Stimulated activated naive CD8-positive, alpha-beta T cell treated with anti-CD3 and anti-CD28 coated beads, Interleukin-15, amount 100 ng/mL, for 72 hours (primary cell): ENCODE data around the gene EMX2.

Experiments used
- ATAC-seq: fragments of 150-1000 bp; cut with Tn5 transposase; 2 replicates; pipeline ENCODE4 v1.10.0; 2021; ENCODE audit warnings: mild to moderate bottlenecking, moderate library complexity
- DNase-seq, 2 donors: peaks; one replicate each; pipeline ENCODE4 v3.0.0; 2021 to 2022
- H3K27ac Mint-ChIP-seq, 2 donors: one replicate each; pipeline ENCODE4 v1.8.0; 2022; ENCODE audit warnings: mild to moderate bottlenecking in 2 of 2, mixed read lengths in 2 of 2, moderate library complexity in 2 of 2
- H3K27me3 Mint-ChIP-seq: one replicate; pipeline ENCODE4 v1.8.0; 2022; ENCODE audit warnings: mixed read lengths
- H3K4me1 Mint-ChIP-seq: one replicate; pipeline ENCODE4 v1.8.0; 2022; ENCODE audit warnings: mild to moderate bottlenecking, mixed read lengths
- H3K4me3 Mint-ChIP-seq, 2 donors: one replicate each; pipeline ENCODE4 v1.8.0; 2022; ENCODE audit warnings: mild to moderate bottlenecking in 2 of 2, mixed read lengths in 2 of 2, moderate library complexity in 1 of 2
- H3K9me3 Mint-ChIP-seq, 2 donors: one replicate each; pipeline ENCODE4 v1.8.0; 2022; ENCODE audit warnings: mixed read lengths in 2 of 2

The EMX2 gene

DNA sequence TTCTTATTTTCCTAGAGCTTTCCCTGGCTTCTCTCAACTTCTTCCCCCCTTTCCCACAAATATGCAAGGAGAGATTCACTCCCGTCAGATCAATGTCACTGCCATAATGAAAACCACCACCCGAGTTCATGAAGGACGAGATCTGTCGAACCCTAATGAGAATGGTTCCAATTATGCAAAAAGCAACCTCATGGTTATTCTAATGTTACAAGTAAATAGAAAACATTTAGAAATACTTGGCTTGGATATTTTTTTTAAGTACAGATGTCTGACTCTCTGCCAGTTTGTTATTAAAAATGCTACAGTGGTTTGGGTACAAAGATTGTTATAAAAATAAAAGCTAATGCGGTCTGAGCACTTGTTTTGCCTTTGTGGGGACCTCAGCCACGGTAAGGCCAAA, 25.9 kb upstream of the EMX2 start:
- Mint-ChIP-seq H3K4me1 (no peaks in the 10 kb centered on the region), H3K9me3 (no peaks in the 10 kb centered on the region), H3K27ac (no peak overlapping the region), H3K4me3 (no peak overlapping the region), H3K27me3 (peaks cover 61% of the 10 kb centered on the region)
- ATAC-seq (no peak), DNase-seq (no peak)

DNA sequence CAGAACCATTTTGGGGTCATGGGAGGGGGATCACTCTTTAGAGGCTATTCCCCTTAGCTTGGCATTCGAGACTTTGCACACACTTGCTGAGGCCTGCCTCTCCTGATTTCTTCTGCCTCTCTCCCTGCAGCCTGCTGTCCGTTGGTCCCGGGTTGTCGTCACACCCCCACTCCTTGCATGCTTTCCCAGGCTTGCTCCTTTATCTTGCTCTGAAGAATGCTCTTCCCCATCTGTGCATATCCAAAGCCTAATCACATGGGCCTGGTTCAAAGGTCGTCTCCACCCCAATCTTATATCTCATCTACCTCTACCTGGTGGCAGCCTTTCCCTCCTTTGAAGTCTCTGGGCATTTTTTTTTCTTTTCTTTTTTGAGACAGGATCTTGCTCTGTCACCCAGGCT, 24.3 kb upstream of the EMX2 start:
- DNase-seq (no peak), ATAC-seq (no peak)
- Mint-ChIP-seq H3K27me3 (peaks cover 46% of the 10 kb centered on the region), H3K4me1 (no peaks in the 10 kb centered on the region), H3K9me3 (no peaks in the 10 kb centered on the region), H3K27ac (no peak overlapping the region), H3K4me3 (no peak overlapping the region)

DNA sequence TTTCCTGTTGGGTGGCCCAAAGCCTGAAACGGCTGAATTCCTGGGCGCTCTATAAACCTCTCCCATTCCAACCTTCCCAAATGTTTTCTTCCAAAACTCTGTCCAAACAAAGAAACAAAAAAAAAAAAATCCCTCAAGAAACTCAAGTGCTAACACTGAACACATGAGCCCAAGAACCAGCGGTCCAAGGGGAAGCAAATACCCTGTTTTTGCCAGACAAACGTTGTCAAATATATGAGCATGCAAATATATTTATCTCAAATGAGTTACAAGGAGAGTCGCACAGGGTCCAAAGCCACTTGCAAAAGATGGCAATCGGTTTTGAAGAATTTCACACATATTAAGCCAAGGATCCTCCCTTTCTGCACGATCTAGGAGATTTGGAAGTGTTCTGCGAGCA, 23.3 kb upstream of the EMX2 start:
- Mint-ChIP-seq H3K27me3 (peaks cover 44% of the 10 kb centered on the region), H3K27ac (no peak overlapping the region), H3K9me3 (no peaks in the 10 kb centered on the region), H3K4me3 (no peak overlapping the region), H3K4me1 (no peaks in the 10 kb centered on the region)
- DNase-seq (no peak), ATAC-seq (no peak)

DNA sequence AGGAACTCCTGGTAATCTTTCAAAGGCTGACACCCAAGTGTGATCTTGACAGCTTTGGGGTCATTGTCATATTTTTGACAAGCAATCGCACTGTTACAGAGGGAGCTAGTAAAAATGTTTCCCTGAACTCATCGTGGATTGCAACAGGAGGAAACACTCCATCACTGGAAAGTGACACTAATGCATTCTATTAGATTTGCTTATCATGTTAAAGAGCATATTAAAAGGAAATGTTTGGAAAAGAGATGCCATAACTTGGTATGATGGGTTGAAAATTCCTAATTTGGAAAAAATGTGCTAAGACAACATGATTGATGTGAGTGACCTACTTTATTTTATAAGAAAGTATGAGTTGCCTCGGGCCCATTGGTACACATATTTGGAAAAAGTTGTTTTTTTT, 22.7 kb upstream of the EMX2 start:
- Mint-ChIP-seq H3K27ac (no peak overlapping the region), H3K27me3 (peaks cover 49% of the 10 kb centered on the region), H3K9me3 (no peaks in the 10 kb centered on the region), H3K4me1 (no peaks in the 10 kb centered on the region), H3K4me3 (no peak overlapping the region)
- ATAC-seq (no peak), DNase-seq (no peak)

DNA sequence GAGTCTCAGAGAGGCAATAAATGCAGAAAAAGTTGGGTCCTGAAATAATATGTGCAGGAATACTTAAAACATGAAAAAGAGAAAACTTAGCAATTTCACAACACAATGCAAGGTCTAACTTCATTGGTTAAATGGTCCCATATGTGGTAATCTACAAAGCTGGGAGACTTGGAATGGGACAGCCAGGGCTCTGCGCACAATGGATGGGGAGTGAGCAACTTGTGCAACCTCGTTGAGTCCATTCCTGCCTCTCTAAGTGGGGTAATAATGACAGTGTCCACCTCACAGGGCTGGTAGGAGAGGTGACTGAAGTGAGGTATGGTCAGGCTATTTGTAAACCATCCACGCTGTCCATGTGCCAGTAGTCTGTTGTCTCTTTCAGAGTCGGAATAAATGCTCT, 11.8 kb upstream of the EMX2 start:
- no peak overlapping the region for H3K27ac Mint-ChIP-seq
- peaks cover 90% of the 10 kb centered on the region for H3K27me3 Mint-ChIP-seq
- no peak for ATAC-seq
- peaks cover 22% of the 10 kb centered on the region for H3K4me1 Mint-ChIP-seq
- no peak overlapping the region for H3K4me3 Mint-ChIP-seq
- no peaks in the 10 kb centered on the region for H3K9me3 Mint-ChIP-seq
- DNase-seq: no peak

DNA sequence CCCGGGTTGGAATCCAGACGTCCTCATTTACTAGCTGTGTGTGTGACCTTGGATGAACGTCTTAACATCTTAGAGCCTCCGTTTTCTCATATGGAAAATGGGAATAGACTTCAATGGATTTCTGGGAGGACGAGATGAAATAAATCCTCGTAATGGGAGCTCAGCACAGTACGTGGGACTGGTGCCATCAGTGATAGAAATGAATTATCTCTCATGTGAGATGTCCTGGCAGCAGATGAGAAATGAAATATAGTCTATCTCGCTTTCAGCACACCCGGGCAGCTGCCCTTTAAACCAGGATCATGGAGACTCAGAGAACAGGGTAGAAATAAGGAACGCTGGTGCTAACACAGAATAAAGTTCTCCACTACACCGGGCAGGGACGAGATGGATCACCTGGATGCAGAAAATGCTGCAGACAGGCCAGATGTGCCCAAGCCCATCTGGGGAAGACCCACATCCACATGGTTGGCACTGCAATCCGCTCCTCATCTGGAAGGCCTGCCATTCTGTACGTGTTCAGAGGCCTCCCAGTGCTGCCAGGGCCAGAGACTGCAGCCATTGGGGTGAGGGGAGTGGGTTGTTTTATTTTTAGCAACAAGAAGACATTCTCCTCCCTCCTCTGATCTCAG, 11.1 kb upstream of the EMX2 start:
- Mint-ChIP-seq H3K4me3 (no peak overlapping the region), H3K27me3 (peaks cover 95% of the 10 kb centered on the region), H3K4me1 (peaks cover 27% of the 10 kb centered on the region), H3K9me3 (no peaks in the 10 kb centered on the region), H3K27ac (no peak overlapping the region)
- DNase-seq (no peak), ATAC-seq (peak; percentile 6)

DNA sequence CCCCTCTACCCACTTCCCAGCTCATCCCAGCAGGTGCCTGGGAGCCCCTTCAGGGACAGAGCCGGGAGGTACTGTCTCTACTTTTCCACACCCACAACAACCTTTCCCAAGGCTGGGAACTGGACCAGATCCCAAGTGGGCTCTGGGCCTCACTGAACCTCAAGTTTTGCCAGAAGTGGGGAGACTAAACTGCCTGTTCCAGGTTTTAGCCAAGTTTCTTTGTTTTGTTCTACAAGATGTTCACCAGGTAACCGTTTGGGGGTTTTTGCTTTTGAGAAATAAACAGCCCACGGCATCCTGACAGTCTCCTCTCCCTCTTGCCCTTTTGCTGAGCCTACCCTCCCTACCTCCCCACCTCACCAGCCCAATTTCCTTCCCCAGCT, 10.6 kb upstream of the EMX2 start:
- Mint-ChIP-seq H3K27me3 (peaks cover 95% of the 10 kb centered on the region), H3K4me3 (no peak overlapping the region), H3K4me1 (peaks cover 32% of the 10 kb centered on the region), H3K27ac (no peak overlapping the region), H3K9me3 (no peaks in the 10 kb centered on the region)
- no peak for ATAC-seq
- no peak for DNase-seq

DNA sequence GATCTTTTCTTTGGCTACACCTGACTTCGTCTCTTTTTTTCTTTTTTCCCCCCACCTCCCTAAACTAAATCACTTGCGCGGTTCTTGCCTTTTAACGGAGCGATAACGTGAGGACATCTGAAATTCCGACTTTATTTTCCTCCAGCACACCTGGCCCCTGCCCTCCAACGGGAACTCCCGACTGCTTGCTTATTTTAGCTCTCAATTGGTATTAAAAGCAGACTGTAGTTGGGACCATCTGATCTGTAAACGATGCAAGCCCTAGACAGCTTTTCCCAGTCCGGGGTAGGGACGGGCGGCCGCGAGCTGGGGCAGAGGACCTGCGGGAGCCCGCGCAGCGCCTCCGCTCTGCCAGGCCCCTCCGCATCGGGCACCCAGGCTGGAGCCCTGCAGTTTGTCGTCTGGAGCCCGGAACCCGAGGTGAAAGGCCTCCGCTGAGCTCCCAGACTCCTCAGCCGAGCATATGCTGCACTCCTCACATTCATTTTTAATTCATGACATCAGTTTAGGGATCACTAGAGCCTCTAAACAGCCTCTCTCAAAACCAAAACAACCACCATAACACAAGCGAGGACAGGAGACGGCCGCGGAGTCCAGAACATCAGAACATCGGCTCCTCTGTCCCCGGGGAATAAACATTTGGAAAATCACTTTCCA, 10.0 kb upstream of the EMX2 start:
- H3K27ac Mint-ChIP-seq: no peak overlapping the region
- DNase-seq: no peak
- no peak for ATAC-seq
- no peak overlapping the region for H3K4me3 Mint-ChIP-seq
- peaks cover 34% of the 10 kb centered on the region for H3K4me1 Mint-ChIP-seq
- no peaks in the 10 kb centered on the region for H3K9me3 Mint-ChIP-seq
- H3K27me3 Mint-ChIP-seq: peaks cover 96% of the 10 kb centered on the region

DNA sequence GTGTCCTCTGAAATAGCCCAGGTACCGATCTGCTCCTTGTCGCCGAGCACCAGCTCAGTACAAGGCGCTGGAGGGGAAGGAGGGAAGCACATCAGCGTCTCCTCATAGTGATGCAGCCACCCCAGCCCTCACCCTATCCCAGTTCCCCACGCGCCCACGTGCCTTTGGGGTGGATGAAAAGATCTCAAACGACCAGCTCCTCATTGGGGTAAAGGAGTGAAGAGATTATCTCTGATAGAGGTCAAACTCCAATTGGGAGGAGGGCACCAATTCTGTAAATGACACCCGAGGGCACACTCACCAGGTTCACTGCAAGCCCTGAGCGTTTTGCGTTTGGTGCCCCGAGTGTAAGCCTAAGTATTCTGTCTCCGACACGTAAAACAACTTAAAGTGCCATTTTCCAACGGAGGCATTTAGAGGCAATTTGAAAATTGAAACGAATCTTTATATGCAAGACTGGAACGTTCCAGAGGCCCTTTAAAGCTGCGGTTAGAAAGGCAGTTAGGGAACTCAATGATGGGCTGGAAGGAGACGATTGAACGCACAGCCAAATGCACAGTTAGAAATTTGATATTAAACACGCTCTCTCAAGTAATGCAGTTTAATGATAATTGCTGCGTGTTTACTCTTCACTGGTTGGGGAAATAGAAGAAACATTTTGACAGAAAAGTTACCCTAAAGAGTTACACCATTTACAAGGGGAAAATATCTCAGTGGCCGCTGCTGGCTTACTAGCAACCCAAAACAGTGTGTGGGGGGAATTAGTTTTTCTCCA, 8.9 kb upstream of the EMX2 start:
- DNase-seq (no peak), ATAC-seq (no peak)
- Mint-ChIP-seq H3K4me3 (no peak overlapping the region), H3K27ac (no peak overlapping the region), H3K27me3 (peaks cover 100% of the 10 kb centered on the region), H3K9me3 (no peaks in the 10 kb centered on the region), H3K4me1 (peaks cover 44% of the 10 kb centered on the region)

DNA sequence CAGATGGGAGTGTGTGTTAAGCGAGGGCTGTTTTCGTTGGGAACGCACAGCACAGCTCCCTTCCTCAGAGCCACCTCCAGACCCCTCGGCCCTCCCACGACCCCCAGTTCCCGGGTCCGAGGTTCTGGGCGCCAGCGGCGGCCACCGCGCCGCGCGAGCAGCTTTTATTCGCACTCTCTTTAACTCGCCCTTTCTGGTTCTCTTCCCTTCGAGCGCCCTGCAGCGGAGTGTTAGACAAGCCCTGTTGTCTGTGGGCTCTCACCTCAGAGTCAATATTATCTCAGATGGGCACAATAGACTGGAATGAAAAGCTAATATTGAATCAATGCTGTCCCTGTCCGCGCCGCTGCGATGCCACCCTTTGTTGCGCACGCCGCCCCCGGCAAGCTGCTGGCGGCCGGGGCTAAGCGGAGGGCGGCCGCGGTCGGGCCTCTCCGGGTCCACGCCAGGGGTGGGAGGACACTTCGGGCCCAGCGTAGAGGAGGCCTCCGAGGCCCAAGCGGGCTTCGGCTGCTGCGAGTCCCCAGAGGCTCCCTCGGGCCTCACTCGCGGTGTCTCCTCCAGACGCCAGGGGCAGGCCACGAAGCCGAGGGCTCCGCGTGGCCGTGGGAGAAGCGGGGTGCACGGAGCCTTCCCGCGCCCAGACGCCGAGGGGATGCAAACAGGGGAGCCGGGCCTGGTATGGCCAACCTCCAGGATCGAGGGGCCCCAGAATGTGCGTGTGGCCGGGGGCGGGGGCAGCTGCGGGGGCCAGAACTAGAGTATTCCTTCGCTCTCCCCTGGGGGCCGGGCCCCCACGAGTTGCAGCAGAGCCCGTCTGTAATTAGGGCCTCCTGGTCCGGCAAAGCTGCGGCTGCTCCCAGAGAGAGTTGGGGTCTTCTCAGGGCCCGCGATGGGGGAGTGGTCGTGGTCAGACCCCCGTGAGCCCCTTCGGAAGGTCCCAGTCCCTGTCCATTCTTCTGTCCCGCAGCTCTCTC, 7.9 kb upstream of the EMX2 start:
- no peak for ATAC-seq
- no peaks in the 10 kb centered on the region for H3K9me3 Mint-ChIP-seq
- peak overlapping the region in 1 of 2 donors; percentile 66 for H3K4me3 Mint-ChIP-seq
- H3K27me3 Mint-ChIP-seq: peaks cover 100% of the 10 kb centered on the region
- no peak overlapping the region for H3K27ac Mint-ChIP-seq
- peaks cover 44% of the 10 kb centered on the region for H3K4me1 Mint-ChIP-seq
- no peak for DNase-seq

DNA sequence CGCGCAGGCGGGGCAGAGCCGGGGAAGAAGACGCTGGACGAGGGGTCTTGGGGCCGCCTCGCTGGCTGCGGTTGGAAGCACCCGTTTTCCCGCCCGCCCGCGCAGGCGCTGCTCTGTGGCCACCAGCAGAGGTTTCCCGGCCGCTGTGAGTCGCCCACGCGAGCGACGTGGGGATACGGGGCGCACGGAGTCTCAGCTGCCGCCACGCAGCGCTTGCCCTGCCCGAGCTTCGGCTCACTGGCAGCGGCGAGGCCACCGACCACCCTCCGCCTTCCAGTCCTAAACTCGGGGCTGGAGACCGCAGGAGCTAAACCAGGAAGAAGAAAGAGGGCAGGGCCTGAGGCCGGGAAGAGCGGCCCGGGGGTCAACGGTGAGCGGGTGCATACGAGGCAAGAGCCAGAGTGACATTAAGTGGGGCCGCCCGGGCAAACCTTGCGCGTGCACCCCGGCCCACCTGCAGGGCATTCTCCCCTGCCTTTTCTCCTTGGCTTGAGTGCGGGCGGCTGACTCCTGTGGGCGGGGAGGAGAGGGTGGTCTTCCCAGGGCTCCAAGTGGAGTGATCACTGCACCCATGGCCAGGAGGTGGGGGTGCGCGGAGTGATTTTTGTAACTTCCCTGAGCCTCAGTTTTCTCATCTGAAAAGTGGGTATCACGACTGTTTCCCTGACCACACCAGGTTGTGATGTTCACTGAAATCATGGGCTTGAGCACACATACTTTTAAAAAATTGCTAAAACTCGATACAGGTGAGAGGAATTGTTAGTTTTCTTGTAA, 7.1 kb upstream of the EMX2 start:
- DNase-seq (no peak), ATAC-seq (no peak)
- Mint-ChIP-seq H3K4me1 (peaks cover 44% of the 10 kb centered on the region), H3K27ac (no peak overlapping the region), H3K4me3 (peak overlapping the region in 1 of 2 donors; percentile 66), H3K27me3 (peaks cover 100% of the 10 kb centered on the region), H3K9me3 (no peaks in the 10 kb centered on the region)

DNA sequence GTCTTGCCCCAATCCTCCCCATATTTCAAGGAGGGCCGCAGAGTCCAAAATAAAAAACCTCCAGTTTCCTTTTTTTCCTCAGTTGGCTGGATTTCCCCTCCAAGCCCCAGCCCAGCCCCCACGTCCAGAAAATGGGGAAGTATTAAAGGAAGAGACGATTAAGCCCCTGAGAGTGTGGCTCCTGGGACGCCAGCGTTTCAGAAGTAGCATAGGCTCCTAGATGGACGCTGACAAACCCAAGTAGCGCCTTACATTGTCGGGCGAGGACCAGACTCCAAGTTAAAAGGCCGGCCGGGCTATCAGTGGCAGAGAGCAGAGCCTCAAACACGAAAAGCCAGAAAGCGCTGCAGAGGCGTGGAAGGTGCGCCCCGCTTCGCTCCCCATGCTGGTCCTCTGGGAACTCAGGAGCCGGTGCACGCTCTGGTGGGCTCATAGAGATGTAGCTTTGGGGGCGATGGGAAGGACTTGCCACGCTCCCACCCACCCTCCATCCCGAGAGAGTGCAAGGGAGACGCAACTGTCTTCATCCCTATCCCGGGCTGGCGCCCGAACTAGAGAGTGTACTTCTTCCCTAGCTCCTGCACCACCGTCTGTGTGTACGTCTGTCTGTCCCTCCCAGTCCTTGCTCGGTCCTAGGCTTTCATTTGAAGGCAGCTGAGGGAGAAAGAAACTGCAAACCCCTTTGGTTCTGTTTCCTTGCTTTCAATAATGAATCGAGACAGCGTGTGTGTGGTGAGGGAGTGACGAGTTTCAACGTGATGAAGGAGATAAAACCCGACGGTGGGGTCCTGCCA, 6.3 kb upstream of the EMX2 start:
- no peak for DNase-seq
- Mint-ChIP-seq H3K27me3 (peaks cover 100% of the 10 kb centered on the region), H3K27ac (peak overlapping the region in 1 of 2 donors; percentile 50), H3K9me3 (no peaks in the 10 kb centered on the region), H3K4me1 (peaks cover 48% of the 10 kb centered on the region), H3K4me3 (no peak overlapping the region)
- ATAC-seq: no peak

DNA sequence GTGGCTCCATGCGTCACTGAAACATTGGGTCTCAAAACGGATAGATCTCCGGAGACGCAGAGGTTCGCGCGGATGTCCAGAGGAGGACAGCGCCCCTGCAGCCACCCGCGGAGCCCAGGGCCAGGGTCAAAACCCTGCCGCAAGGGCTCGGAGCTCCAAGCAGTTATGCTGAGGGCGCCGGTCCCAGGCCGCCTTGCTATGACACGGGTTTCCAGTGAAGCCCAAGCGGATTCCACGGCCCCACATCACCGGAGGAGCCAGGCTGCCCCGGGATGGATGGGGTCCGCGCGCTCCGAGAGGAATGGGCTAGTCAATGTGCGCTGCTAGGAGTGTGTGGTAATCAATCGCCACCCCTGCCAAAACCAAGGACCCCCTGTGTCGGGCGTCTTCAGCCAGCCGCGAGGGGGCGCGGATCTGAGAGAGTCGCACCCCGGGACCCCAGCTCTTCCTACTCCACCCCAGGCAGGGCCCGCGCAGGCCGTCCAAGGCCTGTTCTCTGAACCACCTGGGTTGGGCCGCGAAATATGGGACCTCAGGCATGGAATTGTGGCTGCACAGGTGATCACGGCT, 5.6 kb upstream of the EMX2 start:
- ATAC-seq (no peak), DNase-seq (no peak)
- Mint-ChIP-seq H3K9me3 (no peaks in the 10 kb centered on the region), H3K27me3 (peaks cover 100% of the 10 kb centered on the region), H3K4me3 (peak overlapping the region in 1 of 2 donors; percentile 21), H3K4me1 (peaks cover 55% of the 10 kb centered on the region), H3K27ac (no peak overlapping the region)

DNA sequence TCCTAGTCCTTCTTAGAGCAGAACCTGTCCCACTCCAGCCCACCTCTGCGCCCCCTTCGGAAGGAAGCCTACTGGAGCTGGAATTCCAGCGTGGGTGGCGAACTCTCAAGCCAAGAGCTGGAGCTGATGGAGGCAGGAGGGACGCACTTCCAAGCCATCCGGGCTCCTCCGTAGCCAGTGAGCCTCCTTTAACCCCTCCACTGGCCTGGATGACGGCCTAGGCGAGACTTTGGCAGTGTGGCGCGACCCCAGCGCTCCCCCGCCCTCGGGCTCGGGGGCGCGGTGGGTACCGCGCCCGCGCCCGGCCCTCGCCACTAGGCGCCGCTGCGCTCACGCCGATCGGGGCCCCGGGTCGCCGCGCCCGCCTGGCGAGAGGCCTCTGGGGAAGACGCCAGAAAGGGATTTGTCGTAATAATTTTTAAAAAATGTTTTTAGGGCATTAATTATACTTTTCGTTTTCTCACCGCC, 5.1 kb upstream of the EMX2 start:
- no peaks in the 10 kb centered on the region for H3K9me3 Mint-ChIP-seq
- peak; percentile 50 for ATAC-seq
- H3K27me3 Mint-ChIP-seq: peaks cover 100% of the 10 kb centered on the region
- H3K4me3 Mint-ChIP-seq: peak overlapping the region in 1 of 2 donors; percentile 64
- H3K27ac Mint-ChIP-seq: no peak overlapping the region
- DNase-seq: no peak
- H3K4me1 Mint-ChIP-seq: peaks cover 58% of the 10 kb centered on the region
